Caco-2 (cell line): ENCODE data around the gene NPR1. TPM values are rescaled to one million over a fixed set of nuclear protein-coding genes. Genes with fewer than 3 reads are reported as not detected.
A peak's percentile ranks its signal among the peaks of the same experiment; 100 is the strongest.

Experiments used
- BruUV-seq: library from RNA; stranded (reverse); fragments of 400-500 nt; replicated peaks from 2 replicates; lab custom pipeline; 2021; lab: Mats Ljungman, UMichigan
- CTCF ChIA-PET: fragments of 300-600 bp; sonication (Branson Sonifier 250); formaldehyde crosslinking; loops from one replicate; lab custom pipeline; 2022; ENCODE audit warnings: antibody characterized with exemption; lab: Charles Lee
- POLR2A ChIA-PET: fragments of 300-600 bp; sonication (Branson Sonifier 250); formaldehyde crosslinking; loops from one replicate; lab custom pipeline; 2022; ENCODE audit warnings: antibody characterized with exemption; lab: Charles Lee
- DNase-seq, 2 experiments: peaks; one replicate each; pipeline versions ENCODE4 v3.0.0 to v3.0.0-alpha.2; 2020 to 2022
- H3K27me3 ChIP-seq: replicated peaks from 2 replicates; pipeline ENCODE4 v1.6.0; 2011; ENCODE audit warnings: low read length; ENCODE audit not compliant: control insufficient read depth, insufficient read depth
- H3K36me3 ChIP-seq: 2 replicates; pipeline ENCODE4 v1.5.1; 2011; ENCODE audit warnings: low read length; ENCODE audit not compliant: control insufficient read depth, insufficient read depth
- H3K4me1 ChIP-seq: fragments of 250-450 bp; sonication (Bioruptor Pico); 2 replicates; pipeline ENCODE4 v1.5.1; 2020; ENCODE audit warnings: mild to moderate bottlenecking
- H3K4me3 ChIP-seq: 2 replicates; pipeline ENCODE4 v1.5.1; 2011; ENCODE audit warnings: low read depth, mild to moderate bottlenecking, control low read depth, low read length
- H3K9me3 ChIP-seq: fragments of 250-450 bp; sonication (Bioruptor Pico); 2 replicates; pipeline ENCODE4 v1.5.1; 2020; ENCODE audit warnings: mild to moderate bottlenecking, moderate library complexity
- H3K27ac Mint-ChIP-seq: one replicate; pipeline ENCODE4 v1.8.0; 2022; ENCODE audit warnings: mixed read lengths; ENCODE audit not compliant: unreplicated experiment
- H3K27me3 Mint-ChIP-seq: one replicate; pipeline ENCODE4 v1.8.0; 2022; ENCODE audit warnings: mixed read lengths; ENCODE audit not compliant: insufficient read depth, unreplicated experiment
- H3K36me3 Mint-ChIP-seq: one replicate; pipeline ENCODE4 v1.8.0; 2022; ENCODE audit warnings: mild to moderate bottlenecking, mixed read lengths; ENCODE audit not compliant: insufficient read depth, unreplicated experiment
- H3K4me1 Mint-ChIP-seq: one replicate; pipeline ENCODE4 v1.8.0; 2022; ENCODE audit warnings: low read depth, mixed read lengths; ENCODE audit not compliant: unreplicated experiment
- H3K4me3 Mint-ChIP-seq: one replicate; pipeline ENCODE4 v1.8.0; 2022; ENCODE audit warnings: mild to moderate bottlenecking, moderate library complexity, mixed read lengths; ENCODE audit not compliant: unreplicated experiment
- H3K9me3 Mint-ChIP-seq: one replicate; pipeline ENCODE4 v1.8.0; 2022; ENCODE audit warnings: mixed read lengths; ENCODE audit not compliant: unreplicated experiment
- CTCF ChIP-seq, 2 experiments: fragments of 200-600 bp in 1 of 2; IDR thresholded peaks; 1 replicate in 1 of 2; 2 replicates in 1 of 2; pipeline versions ENCODE4 v1.5.1 to v1.8.0; 2011 to 2022; ENCODE audit warnings: antibody characterized with exemption in 1 of 2, control low read depth in 1 of 2, inconsistent platforms in 1 of 2, low read depth in 1 of 2, low read length in 1 of 2, mild to moderate bottlenecking in 1 of 2, moderate library complexity in 1 of 2; ENCODE audit not compliant: insufficient read depth in 1 of 2, severe bottlenecking in 1 of 2, unreplicated experiment in 1 of 2
- intact Hi-C: fragments of 100-400 bp; cut with micrococcal nuclease; formaldehyde crosslinking; loops from one replicate; pipeline ENCODE4 v1.10.0; 2022; ENCODE audit not compliant: unreplicated experiment
- total RNA-seq: library from RNA; stranded (reverse); gene quantifications from 2 replicates; pipeline ENCODE4 v1.2.3, GENCODE V29; 2022

The NPR1 gene
- total RNA-seq, 1 experiment from 2014 or later = 1.4 TPM

- ChIA-PET CTCF (no interaction called here), POLR2A (interaction anchor here (0.6 to 1.8 kb wide), 4 partner anchors 25 to 46 kb away, joined by 3 to 5 read pairs (median 4); partner anchors contain the start of genes CHTOP, S100A13 and S100A16)
- no TSS peak for BruUV-seq
- no peaks in the 10 kb centered on the region for H3K9me3 Mint-ChIP-seq
- Histone ChIP-seq H3K4me3 (peak within 1 kb of the TSS; percentile 70), H3K4me1 (peaks cover 22% of the 10 kb centered on the region), H3K36me3 (peaks cover 8% of the 10 kb centered on the region; the same call in 1 of the 2 replicates), H3K27me3 (no peaks in the 10 kb centered on the region), H3K9me3 (no peaks in the 10 kb centered on the region)
- H3K36me3 Mint-ChIP-seq = peaks cover 14% of the 10 kb centered on the region
- H3K4me3 Mint-ChIP-seq = peak within 1 kb of the TSS; percentile 97
- H3K27me3 Mint-ChIP-seq = no peaks in the 10 kb centered on the region
- no peak for TF ChIP-seq CTCF (IDR thresholded peaks at IDR 0.05; ENCODE audit: insufficient read depth in 1 of 2, low read depth in 1 of 2, low read length in 1 of 2, severe bottlenecking in 1 of 2, unreplicated experiment in 1 of 2)
- H3K4me1 Mint-ChIP-seq = peaks cover 16% of the 10 kb centered on the region
- intact Hi-C loops = loop anchor here (1.0 kb wide), 1 partner anchor 13 kb away; no protein-coding TSS in a partner anchor
- peak; percentile 93 to 95 for DNase-seq
- peak within 1 kb of the TSS; percentile 91 for H3K27ac Mint-ChIP-seq
These were observed 19.9 kb upstream of the NPR1 start, which contains the start of gene SNAPIN for GRCh38 chr1:153658400-153659174. Gene SNAPIN, plus strand, starts transcription at chr1:153658703. Its CDS starts 41 bp downstream, at chr1:153658744.

GRCh38 chr1:153659175-153659534 lies 19.3 kb upstream of the NPR1 start:
- Histone ChIP-seq H3K27me3 (no peaks in the 10 kb centered on the region), H3K4me3 (peak overlapping the region; percentile 70), H3K36me3 (peaks cover 8% of the 10 kb centered on the region; the same call in 1 of the 2 replicates), H3K9me3 (no peaks in the 10 kb centered on the region), H3K4me1 (peaks cover 17% of the 10 kb centered on the region)
- peaks cover 12% of the 10 kb centered on the region for H3K4me1 Mint-ChIP-seq
- DNase-seq = no peak
- H3K4me3 Mint-ChIP-seq = peak overlapping the region; percentile 97
- H3K27ac Mint-ChIP-seq = peak overlapping the region; percentile 91
- ChIA-PET POLR2A (interaction anchor here (0.9 to 1.8 kb wide), 3 partner anchors 26 to 46 kb away, joined by 3 to 5 read pairs (median 4); partner anchors contain the start of genes CHTOP and S100A16), CTCF (no interaction called here)
- H3K9me3 Mint-ChIP-seq = no peaks in the 10 kb centered on the region
- no peaks in the 10 kb centered on the region for H3K27me3 Mint-ChIP-seq
- intact Hi-C loops = loop anchor here (1.0 kb wide), 1 partner anchor 12 kb away; no protein-coding TSS in a partner anchor
- TF ChIP-seq CTCF (IDR thresholded peaks at IDR 0.05; ENCODE audit: insufficient read depth in 1 of 2, low read depth in 1 of 2, low read length in 1 of 2, severe bottlenecking in 1 of 2, unreplicated experiment in 1 of 2) = no peak
- BruUV-seq = TSS peak; percentile 78
- H3K36me3 Mint-ChIP-seq = peaks cover 14% of the 10 kb centered on the region

GRCh38 chr1:153659656-153660055 lies 18.8 kb upstream of the NPR1 start:
- CTCF ChIA-PET = no interaction called here

More at GRCh38 chr1:153659656-153660055, 18.8 kb upstream of the NPR1 start:
- Mint-ChIP-seq H3K36me3 (peaks cover 14% of the 10 kb centered on the region), H3K4me1 (peaks cover 7% of the 10 kb centered on the region), H3K27ac (peak overlapping the region; percentile 91), H3K27me3 (no peaks in the 10 kb centered on the region), H3K4me3 (peak overlapping the region; percentile 97), H3K9me3 (no peaks in the 10 kb centered on the region)
- POLR2A ChIA-PET = interaction anchor here (0.9 to 1.8 kb wide), 3 partner anchors 26 to 43 kb away, joined by 4 to 19 read pairs (median 5); partner anchors contain the start of genes CHTOP and S100A14
- Histone ChIP-seq H3K27me3 (no peaks in the 10 kb centered on the region), H3K36me3 (peaks cover 10% of the 10 kb centered on the region; the same call in 1 of the 2 replicates), H3K4me3 (peak overlapping the region; percentile 70), H3K9me3 (no peaks in the 10 kb centered on the region), H3K4me1 (peaks cover 12% of the 10 kb centered on the region)
- no TSS peak for BruUV-seq
- intact Hi-C loops = loop anchor here (1.0 kb wide), 1 partner anchor 12 kb away; no protein-coding TSS in a partner anchor
- no peak for TF ChIP-seq CTCF (IDR thresholded peaks at IDR 0.05; ENCODE audit: insufficient read depth in 1 of 2, low read depth in 1 of 2, low read length in 1 of 2, severe bottlenecking in 1 of 2, unreplicated experiment in 1 of 2)
- no peak for DNase-seq
